GM03348 (cell line): Measurements from ENCODE around the gene BCL11B.
"Not testable (repeated sequence)": the region's sequence is repeated elsewhere in the genome, so short reads cannot be mapped to it uniquely, and the experiment has no call there.

Experiments used
- DNase-seq: peaks from one replicate; pipeline ENCODE4 v3.0.0; 2012; ENCODE audit warnings: low spot score

Gene BCL11B

DNA sequence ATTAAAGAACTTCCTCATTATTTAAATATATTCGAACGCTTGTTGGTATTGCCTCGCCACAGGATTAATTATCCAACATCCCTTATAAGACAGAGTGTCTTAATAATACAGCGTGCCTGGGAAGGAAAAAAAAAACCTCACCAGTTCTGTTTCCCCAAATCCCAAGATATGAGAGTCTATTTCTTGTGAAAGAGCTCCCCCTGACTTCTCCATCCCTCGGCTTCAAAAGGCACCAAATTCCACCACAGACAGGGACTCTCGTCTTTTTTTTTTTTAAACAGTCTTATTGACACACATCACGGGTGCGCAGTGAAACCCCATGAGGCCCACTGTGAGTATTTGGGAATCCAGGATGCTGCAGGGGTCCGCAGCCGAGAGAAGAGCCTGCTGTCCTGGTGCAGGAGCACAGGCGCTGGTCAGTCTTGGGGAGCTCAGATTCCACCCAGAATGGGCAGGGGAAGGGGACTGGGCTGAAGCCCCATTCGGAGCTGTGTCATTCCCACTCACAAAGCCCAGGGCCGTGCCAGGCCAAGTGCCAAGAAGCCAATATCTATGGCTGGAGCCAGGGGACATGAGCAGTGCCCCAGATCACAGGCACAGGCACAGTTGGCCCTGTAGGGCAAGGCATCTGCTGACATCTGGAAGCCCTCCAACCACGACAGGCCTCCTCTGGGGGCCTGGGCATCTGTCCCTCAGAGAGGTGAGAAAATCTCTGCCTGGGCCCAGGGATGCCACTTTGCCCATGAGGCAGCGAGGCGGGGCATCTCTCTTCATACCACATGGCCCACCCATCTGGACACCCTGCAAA lies 71.9 kb downstream of the BCL11B start:
- no peak for DNase-seq

GRCh38 chr14:99198746-99199502 lies 73.1 kb downstream of the BCL11B start:
- DNase-seq = no peak

GRCh38 chr14:99196310-99196650 lies 75.7 kb downstream of the BCL11B start:
- DNase-seq = no peak

DNA sequence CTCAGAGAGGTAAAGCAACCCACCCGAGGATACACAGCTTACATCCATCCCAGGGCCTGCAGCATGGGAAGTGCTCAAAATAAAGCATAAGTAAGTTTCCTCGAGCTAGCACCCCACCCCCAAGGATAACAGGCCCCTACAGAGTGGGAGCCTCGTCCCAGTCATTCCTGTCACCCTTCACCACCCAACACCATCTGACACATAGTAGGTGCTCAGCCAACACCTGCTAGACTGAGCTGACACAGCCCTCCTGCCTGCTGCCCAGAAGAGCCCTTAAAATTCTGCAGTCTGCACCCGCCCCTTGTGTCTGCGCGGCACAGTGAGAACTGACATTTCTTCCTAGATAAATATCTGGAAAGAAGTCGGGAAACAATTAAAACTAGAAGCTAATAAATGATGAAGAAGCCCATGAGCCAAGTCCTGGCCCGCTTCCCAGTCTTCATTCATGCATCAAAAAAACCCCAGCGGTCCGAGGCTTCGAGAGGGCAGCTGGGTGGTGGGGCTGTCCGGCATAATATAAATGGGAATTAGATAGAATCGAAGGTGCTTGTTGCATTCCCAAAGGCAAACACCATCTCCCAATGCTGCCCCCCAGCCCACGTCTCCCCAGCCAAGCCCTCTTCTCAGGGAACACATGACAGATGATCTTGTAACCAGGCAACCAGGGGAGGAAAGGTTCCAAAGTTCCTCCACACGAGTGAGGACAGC lies 76.2 kb downstream of the BCL11B start:
- DNase-seq = no peak

DNA sequence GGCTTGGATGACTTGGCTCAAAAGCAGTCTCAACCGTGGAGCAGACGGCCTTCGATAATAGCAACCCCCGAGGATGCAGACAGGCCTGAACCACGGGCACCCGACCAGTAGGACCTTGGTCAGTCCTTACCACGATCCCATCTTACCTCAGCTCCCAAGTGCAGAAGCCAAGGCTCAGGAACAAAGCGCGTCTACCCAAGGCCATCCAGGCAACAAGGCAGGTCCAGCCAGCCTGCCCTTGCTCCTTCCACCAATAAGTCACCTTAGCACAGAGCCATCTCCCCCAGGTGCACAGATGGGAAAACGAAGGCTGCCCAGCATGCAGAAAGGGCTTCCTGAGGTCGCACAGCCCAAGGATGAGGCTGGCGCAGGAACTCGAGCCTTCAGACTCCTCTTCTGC lies 77.3 kb downstream of the BCL11B start:
- DNase-seq = no peak

- no peak for DNase-seq
These were observed 77.9 kb downstream of the BCL11B start for GRCh38 chr14:99194136-99194535.

- no peak for DNase-seq
These were observed 79.2 kb downstream of the BCL11B start for GRCh38 chr14:99192830-99193229.

GRCh38 chr14:99192028-99192621 lies 79.9 kb downstream of the BCL11B start:
- peak; percentile 62 for DNase-seq

GRCh38 chr14:99191395-99192027 lies 80.5 kb downstream of the BCL11B start:
- peak; percentile 47 for DNase-seq

DNA sequence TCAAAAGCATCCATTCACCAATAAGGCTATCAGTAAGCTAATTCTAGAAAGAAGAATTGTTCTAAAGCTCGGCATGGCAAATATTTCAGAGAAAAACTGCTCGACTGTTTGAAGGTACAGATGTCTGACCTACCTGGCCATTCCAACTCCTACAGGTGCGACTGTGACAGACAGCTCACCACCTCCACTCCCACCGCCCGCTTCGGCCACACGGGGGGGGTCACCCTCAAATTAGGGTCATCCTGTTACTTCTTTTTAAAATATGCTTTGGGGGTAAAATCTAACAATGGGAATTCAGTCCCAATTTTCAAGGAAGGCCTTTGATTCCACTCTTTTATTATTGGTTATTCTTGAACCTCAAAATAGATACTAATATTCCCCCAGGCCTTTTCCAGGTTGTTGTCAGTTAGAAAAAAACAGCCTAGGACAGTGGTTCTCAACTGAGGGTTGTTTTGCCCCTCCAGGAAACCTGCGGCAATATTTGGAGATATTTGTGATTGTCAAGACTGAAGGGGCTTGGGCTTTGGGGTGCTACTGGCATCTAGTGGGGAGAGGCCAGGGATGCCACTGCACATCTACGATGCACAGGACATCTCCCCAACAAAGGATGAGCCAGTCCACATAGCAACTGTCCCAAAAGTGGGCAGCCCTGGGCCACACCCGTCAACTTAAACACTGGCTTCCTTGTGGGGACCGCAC lies 81.2 kb downstream of the BCL11B start:
- DNase-seq = no peak

DNA sequence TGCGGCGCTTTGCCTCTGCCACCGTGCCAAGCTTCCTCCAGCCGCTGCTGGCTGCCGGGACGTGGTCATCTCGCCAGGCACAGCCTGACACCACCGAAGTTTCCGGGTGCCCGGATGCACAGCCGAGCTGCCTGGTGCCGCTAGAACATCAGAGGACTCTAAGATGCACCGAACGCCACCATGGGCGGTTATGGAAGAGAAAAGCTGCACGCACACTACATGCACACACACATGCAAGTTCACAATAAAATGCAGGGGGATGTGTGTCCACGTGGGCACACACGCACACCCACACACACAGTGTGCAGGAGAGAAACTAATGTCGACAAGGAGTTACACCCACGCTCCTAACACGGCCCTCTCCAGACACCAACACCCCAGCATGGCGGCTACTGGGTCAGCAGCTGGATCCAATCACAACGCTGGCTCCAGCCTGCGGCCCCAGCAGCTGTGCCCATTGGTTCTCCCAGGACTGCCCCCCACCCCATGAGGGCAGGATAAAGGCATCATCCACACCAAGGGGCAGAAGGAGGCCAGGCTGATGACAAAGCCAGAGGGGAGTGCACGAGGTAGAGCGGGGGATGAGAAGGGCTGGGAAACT lies 82.7 kb downstream of the BCL11B start:
- DNase-seq = no peak

DNA sequence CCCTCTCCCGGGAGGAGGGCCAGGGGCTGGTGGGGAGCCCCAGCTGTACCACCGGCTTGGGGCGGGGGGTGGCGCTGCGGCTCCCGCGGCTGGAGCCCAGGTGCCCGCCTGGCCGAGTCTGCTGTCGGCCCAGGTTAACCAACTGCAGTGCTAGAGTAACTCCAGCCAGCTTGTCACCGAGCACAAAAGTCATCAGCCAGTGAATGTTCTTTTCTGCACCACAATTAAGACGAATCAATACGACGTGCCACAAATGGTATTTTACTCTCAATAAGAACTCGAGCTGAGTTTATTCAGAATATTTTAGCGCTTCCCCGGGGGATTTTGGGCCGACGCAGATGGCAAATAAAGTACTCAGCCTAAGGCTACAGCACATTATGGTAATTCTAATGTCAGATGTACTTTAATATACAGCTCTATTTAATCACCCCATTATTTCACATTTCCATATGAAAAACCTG lies 83.2 kb downstream of the BCL11B start:
- no peak for DNase-seq

DNA sequence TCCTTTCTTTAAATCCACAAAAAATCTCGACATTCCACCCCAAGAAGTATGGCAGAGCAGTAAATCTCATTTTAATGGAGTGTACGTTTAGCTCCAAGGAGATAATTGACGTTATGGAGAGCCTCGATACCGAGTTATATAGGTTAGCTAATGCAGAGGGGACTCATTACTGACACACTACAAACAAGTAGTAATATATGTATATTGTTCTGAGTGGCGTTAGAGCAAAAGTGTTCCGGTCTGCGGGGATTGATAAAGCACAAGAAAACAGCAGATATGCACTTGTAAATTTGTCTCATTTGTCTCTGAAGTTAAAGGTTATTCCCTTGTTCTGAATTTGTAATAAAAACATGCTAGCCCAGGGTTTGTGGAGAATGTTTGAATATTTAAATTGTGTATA lies 84.1 kb downstream of the BCL11B start:
- DNase-seq = no peak

- DNase-seq = no peak
These were observed 84.9 kb downstream of the BCL11B start for GRCh38 chr14:99186956-99187690.

- not testable (repeated sequence) for DNase-seq
These were observed 85.7 kb downstream of the BCL11B start for GRCh38 chr14:99186336-99186735.

DNA sequence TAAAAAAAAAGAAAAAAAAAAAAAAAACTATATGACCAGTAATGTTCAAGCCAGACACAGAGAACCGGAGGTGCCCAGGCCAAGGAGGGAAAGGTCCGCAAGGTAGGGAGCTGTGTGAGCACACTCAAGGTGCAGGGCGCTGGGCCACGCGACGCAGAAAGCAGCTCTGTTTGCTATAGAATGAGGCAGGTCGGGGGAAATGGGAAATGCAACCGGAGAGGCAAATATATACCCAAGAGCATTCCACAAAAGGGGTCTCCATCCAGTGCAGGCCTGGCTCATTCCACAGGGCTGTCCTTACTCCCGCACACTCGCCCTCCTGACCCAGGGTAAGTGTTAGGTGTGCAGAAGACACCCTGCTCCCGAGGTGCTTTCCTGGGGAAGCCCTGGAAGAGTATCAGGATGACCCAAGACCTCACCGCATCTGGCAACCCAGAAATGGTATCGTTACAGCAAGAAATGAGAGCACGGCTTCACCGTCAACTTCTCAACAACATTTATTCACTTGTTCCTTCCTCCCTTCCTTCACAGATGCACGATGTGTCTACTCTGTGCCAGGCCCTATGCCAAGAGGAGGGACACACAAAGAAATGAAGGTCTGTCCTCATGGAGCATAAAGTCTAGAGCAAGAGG lies 86.4 kb downstream of the BCL11B start:
- DNase-seq = no peak

DNA sequence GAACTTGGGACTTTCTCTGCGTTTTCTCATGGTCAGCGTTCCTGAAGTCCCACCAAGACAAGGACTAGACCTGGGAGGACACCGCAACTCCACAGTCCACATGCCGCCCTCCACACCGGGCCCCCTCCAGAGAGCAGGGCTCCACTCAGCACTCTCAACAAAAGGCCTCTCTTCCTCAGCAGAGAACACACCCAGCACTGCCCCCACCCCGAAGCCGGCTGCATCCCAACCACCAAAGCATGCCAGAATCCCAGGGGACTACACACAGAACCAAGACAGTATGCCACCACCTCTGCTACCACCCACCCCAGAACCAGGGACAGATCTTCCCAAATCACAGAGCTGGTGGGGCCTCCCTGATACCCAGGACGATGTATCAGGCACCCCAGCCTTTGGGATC lies 88.3 kb downstream of the BCL11B start:
- DNase-seq = no peak

GRCh38 chr14:99183311-99183710 lies 88.7 kb downstream of the BCL11B start:
- no peak for DNase-seq

- DNase-seq = no peak
These were observed 89.3 kb downstream of the BCL11B start for GRCh38 chr14:99182548-99183250.
